Measurements from ENCODE around the gene HIVEP3. TPM values are rescaled to one million over a fixed set of nuclear protein-coding genes. Genes with fewer than 3 reads are reported as not detected.

HIVEP3 gene
- total RNA-seq, 1 donor from 2014 or later: 8.9 TPM

GRCh38 chr1:41648844-41649243, 269.9 kb downstream of the HIVEP3 start:
- Mint-ChIP-seq H3K36me3 (ENCODE audit: low read depth, unreplicated experiment) (peaks cover 9% of the 10 kb centered on the region), H3K4me3 (ENCODE audit: unreplicated experiment) (no peak overlapping the region), H3K27me3 (ENCODE audit: low read depth, unreplicated experiment) (peaks cover 8% of the 10 kb centered on the region), H3K9me3 (ENCODE audit: unreplicated experiment) (no peaks in the 10 kb centered on the region), H3K27ac (ENCODE audit: unreplicated experiment) (no peak overlapping the region), H3K4me1 (ENCODE audit: low read depth, unreplicated experiment) (peaks cover 13% of the 10 kb centered on the region)
- Histone ChIP-seq H3K79me2 (ENCODE audit: insufficient read depth, low read length) (peaks cover 91% of the 10 kb centered on the region), H3K27me3 (ENCODE audit: insufficient read depth, low read length) (no peaks in the 10 kb centered on the region), H3K27ac (ENCODE audit: low read depth, low read length) (no peak overlapping the region), H3K36me3 (ENCODE audit: insufficient read depth, low read length) (no peaks in the 10 kb centered on the region), H3K9ac (ENCODE audit: low read length) (no peak overlapping the region), H3K4me2 (ENCODE audit: low read length) (no peak overlapping the region), H3K4me1 (ENCODE audit: insufficient read depth, low read length) (peaks cover 8% of the 10 kb centered on the region), H4K20me1 (ENCODE audit: insufficient read depth, low read length) (peaks cover 65% of the 10 kb centered on the region), H3K9me3 (ENCODE audit: insufficient read depth, low read depth, low read length) (no peaks in the 10 kb centered on the region), H3K4me3 (ENCODE audit: insufficient read depth, low read depth, low read length) (no peak overlapping the region), H2AFZ (ENCODE audit: low read depth, low read length) (no peak overlapping the region)
- no peak for TF ChIP-seq EZH2 (IDR thresholded peaks at IDR 0.05; ENCODE audit: insufficient read depth, low read length)
- TF ChIP-seq CTCF (IDR thresholded peaks at IDR 0.05; ENCODE audit: insufficient read depth, low read depth, low read length): no peak
- no peak for FAIRE-seq
- no peak for DNase-seq (ENCODE audit: low read depth)

- Histone ChIP-seq H4K20me1 (ENCODE audit: insufficient read depth, low read length) (peaks cover 62% of the 10 kb centered on the region), H2AFZ (ENCODE audit: low read depth, low read length) (no peak overlapping the region), H3K4me1 (ENCODE audit: insufficient read depth, low read length) (peaks cover 8% of the 10 kb centered on the region), H3K27ac (ENCODE audit: low read depth, low read length) (no peak overlapping the region), H3K9ac (ENCODE audit: low read length) (no peak overlapping the region), H3K9me3 (ENCODE audit: insufficient read depth, low read depth, low read length) (no peaks in the 10 kb centered on the region), H3K36me3 (ENCODE audit: insufficient read depth, low read length) (no peaks in the 10 kb centered on the region), H3K4me3 (ENCODE audit: insufficient read depth, low read depth, low read length) (no peak overlapping the region), H3K4me2 (ENCODE audit: low read length) (no peak overlapping the region), H3K27me3 (ENCODE audit: insufficient read depth, low read length) (no peaks in the 10 kb centered on the region), H3K79me2 (ENCODE audit: insufficient read depth, low read length) (peaks cover 88% of the 10 kb centered on the region)
- Mint-ChIP-seq H3K4me3 (ENCODE audit: unreplicated experiment) (no peak overlapping the region), H3K27ac (ENCODE audit: unreplicated experiment) (no peak overlapping the region), H3K27me3 (ENCODE audit: low read depth, unreplicated experiment) (peaks cover 8% of the 10 kb centered on the region), H3K4me1 (ENCODE audit: low read depth, unreplicated experiment) (peaks cover 13% of the 10 kb centered on the region), H3K36me3 (ENCODE audit: low read depth, unreplicated experiment) (peaks cover 9% of the 10 kb centered on the region), H3K9me3 (ENCODE audit: unreplicated experiment) (no peaks in the 10 kb centered on the region)
- no peak for FAIRE-seq
- DNase-seq (ENCODE audit: low read depth): no peak
- TF ChIP-seq EZH2 (IDR thresholded peaks at IDR 0.05; ENCODE audit: insufficient read depth, low read length): no peak
- TF ChIP-seq CTCF (IDR thresholded peaks at IDR 0.05; ENCODE audit: insufficient read depth, low read depth, low read length): no peak
Measured at GRCh38 chr1:41648230-41648629, 270.5 kb downstream of the HIVEP3 start.

DNA sequence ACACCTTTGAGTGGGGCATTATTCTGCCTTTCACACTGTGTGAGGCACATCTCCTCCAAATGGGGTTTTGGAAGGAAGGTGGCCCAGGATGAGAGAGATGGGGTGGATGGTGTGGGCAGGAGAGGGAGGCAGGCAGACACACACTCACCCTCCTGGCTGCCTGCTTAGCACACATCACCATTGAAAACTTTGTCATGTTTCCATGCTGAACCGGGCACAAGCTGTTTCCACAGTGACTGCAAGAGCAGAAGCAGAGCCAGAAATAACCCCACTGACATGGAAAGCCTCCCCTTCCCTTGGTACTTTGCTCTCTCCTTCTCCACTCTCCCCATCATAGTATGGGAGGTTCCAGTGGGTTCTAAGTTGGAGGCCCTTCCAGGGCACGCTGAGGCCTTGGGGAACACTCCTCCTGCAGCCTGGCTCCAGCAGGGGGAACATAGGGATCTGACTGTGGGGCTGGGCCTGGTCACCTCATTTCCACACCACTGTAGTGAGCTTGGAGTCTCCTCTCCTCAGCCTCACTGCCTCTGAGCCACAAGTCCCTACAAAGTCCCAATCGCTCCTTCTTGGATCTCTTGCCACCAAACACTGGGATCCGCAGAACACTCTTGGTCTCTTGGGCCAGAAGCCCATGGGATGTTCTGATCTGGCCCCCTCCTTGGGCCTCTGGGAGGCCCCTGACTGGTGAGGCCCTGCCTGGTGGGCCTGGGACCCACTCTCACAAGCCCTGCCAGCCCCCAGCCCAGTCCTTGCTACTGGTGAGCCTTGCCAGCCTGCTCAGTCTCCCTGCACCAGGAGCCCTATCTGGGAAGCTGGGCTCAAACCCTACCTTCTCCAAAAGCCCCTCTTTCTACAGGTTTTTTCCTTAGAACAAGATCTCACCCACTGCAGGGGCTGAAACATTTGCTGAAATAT, 271.2 kb downstream of the HIVEP3 start:
- Histone ChIP-seq H3K27me3 (ENCODE audit: insufficient read depth, low read length) (no peaks in the 10 kb centered on the region), H4K20me1 (ENCODE audit: insufficient read depth, low read length) (peaks cover 64% of the 10 kb centered on the region), H3K36me3 (ENCODE audit: insufficient read depth, low read length) (no peaks in the 10 kb centered on the region), H3K27ac (ENCODE audit: low read depth, low read length) (no peak overlapping the region), H3K4me2 (ENCODE audit: low read length) (no peak overlapping the region), H2AFZ (ENCODE audit: low read depth, low read length) (no peak overlapping the region), H3K4me3 (ENCODE audit: insufficient read depth, low read depth, low read length) (no peak overlapping the region), H3K4me1 (ENCODE audit: insufficient read depth, low read length) (peaks cover 8% of the 10 kb centered on the region), H3K79me2 (ENCODE audit: insufficient read depth, low read length) (peaks cover 88% of the 10 kb centered on the region), H3K9ac (ENCODE audit: low read length) (no peak overlapping the region), H3K9me3 (ENCODE audit: insufficient read depth, low read depth, low read length) (no peaks in the 10 kb centered on the region)
- TF ChIP-seq CTCF (IDR thresholded peaks at IDR 0.05; ENCODE audit: insufficient read depth, low read depth, low read length) (no peak), EZH2 (IDR thresholded peaks at IDR 0.05; ENCODE audit: insufficient read depth, low read length) (no peak)
- H3K27me3 Mint-ChIP-seq (ENCODE audit: low read depth, unreplicated experiment): peaks cover 8% of the 10 kb centered on the region
- peaks cover 13% of the 10 kb centered on the region for H3K4me1 Mint-ChIP-seq (ENCODE audit: low read depth, unreplicated experiment)
- no peaks in the 10 kb centered on the region for H3K9me3 Mint-ChIP-seq (ENCODE audit: unreplicated experiment)
- FAIRE-seq (no peak), DNase-seq (ENCODE audit: low read depth) (no peak)
- H3K27ac Mint-ChIP-seq (ENCODE audit: unreplicated experiment): no peak overlapping the region
- H3K4me3 Mint-ChIP-seq (ENCODE audit: unreplicated experiment): no peak overlapping the region
- peaks cover 9% of the 10 kb centered on the region for H3K36me3 Mint-ChIP-seq (ENCODE audit: low read depth, unreplicated experiment)

All from astrocyte (in vitro differentiated cells and primary cell).